HEK293 (cell line): ENCODE measurements around the gene SLCO4A1.

Experiments used
- ZNF211 ChIP-seq: fragments of 450-650 bp; formaldehyde crosslinking; IDR thresholded peaks from 2 replicates; pipeline ENCODE4 v1.5.1; 2016; ENCODE audit warnings: low read depth, missing biosample characterization, missing genetic modification characterization
- ZNF274 ChIP-seq, 2 experiments: fragments of 200-500 bp in 1 of 2; fragments of 450-650 bp in 1 of 2; sonication (Bioruptor generic) in 1 of 2; formaldehyde crosslinking in 1 of 2; IDR thresholded peaks; 2 replicates each; pipeline versions ENCODE4 v1.5.1 to v1.6.1; 2014 to 2016; ENCODE audit warnings: borderline replicate concordance in 1 of 2, inconsistent platforms in 1 of 2, low read length in 1 of 2, missing biosample characterization in 1 of 2, missing genetic modification characterization in 1 of 2
- ZNF571 ChIP-seq: fragments of 450-650 bp; formaldehyde crosslinking; IDR thresholded peaks from 2 replicates; pipeline ENCODE4 v1.5.0; 2017; ENCODE audit warnings: missing biosample characterization, missing genetic modification characterization
- ZNF792 ChIP-seq: fragments of 450-650 bp; formaldehyde crosslinking; IDR thresholded peaks from 2 replicates; pipeline ENCODE4 v1.5.1; 2016; ENCODE audit warnings: missing biosample characterization, missing genetic modification characterization
- TF ChIP-seq, protein P1 (sequence below): fragments of 450-650 bp; formaldehyde crosslinking; IDR thresholded peaks from 2 replicates; pipeline ENCODE4 v1.5.1; 2016; ENCODE audit warnings: missing biosample characterization, missing genetic modification characterization
- TF ChIP-seq, protein P2 (sequence below): fragments of 450-650 bp; formaldehyde crosslinking; IDR thresholded peaks from 2 replicates; pipeline ENCODE4; 2016; ENCODE audit warnings: missing biosample characterization, missing genetic modification characterization
- TF ChIP-seq, protein P3 (sequence below): fragments of 450-650 bp; formaldehyde crosslinking; IDR thresholded peaks from 2 replicates; pipeline ENCODE4 v1.5.1; 2016; ENCODE audit warnings: missing biosample characterization, missing genetic modification characterization
- TF ChIP-seq, protein P4 (sequence below): fragments of 450-650 bp; formaldehyde crosslinking; IDR thresholded peaks from 2 replicates; pipeline ENCODE4 v1.5.1; 2016; ENCODE audit warnings: missing biosample characterization, missing genetic modification characterization
- TF ChIP-seq, protein P5 (sequence below): fragments of 450-650 bp; formaldehyde crosslinking; IDR thresholded peaks from 2 replicates; pipeline ENCODE4 v1.5.1; 2016; ENCODE audit warnings: missing biosample characterization, missing genetic modification characterization
- TF ChIP-seq, protein P6 (sequence below): fragments of 450-650 bp; formaldehyde crosslinking; IDR thresholded peaks from 2 replicates; pipeline ENCODE4 v1.5.1; 2016; ENCODE audit warnings: missing biosample characterization, missing genetic modification characterization

DNA sequence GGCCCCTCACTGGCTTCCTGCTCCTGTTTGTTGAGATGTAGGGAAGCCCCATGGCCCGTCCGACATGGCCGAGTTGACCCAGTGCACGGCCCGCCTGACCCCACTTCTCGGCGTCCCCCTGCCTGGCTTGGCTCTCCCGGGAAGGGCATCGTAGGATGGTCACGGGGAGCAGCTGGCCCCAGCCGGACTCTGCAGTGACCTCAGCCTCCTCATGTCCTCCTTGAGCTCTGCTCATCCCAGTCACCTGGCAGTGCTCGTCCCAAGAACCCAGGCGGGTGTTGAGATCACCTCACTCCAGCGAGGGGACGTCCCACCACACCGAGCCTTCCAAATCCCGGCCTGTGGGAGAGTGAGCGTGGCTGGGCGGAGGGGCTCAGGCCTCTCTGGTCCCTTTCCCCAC is 15.7 kb downstream of the SLCO4A1 start:
- TF ChIP-seq, protein P1, sequence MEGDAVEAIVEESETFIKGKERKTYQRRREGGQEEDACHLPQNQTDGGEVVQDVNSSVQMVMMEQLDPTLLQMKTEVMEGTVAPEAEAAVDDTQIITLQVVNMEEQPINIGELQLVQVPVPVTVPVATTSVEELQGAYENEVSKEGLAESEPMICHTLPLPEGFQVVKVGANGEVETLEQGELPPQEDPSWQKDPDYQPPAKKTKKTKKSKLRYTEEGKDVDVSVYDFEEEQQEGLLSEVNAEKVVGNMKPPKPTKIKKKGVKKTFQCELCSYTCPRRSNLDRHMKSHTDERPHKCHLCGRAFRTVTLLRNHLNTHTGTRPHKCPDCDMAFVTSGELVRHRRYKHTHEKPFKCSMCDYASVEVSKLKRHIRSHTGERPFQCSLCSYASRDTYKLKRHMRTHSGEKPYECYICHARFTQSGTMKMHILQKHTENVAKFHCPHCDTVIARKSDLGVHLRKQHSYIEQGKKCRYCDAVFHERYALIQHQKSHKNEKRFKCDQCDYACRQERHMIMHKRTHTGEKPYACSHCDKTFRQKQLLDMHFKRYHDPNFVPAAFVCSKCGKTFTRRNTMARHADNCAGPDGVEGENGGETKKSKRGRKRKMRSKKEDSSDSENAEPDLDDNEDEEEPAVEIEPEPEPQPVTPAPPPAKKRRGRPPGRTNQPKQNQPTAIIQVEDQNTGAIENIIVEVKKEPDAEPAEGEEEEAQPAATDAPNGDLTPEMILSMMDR, result no peak
- TF ChIP-seq, protein P2, sequence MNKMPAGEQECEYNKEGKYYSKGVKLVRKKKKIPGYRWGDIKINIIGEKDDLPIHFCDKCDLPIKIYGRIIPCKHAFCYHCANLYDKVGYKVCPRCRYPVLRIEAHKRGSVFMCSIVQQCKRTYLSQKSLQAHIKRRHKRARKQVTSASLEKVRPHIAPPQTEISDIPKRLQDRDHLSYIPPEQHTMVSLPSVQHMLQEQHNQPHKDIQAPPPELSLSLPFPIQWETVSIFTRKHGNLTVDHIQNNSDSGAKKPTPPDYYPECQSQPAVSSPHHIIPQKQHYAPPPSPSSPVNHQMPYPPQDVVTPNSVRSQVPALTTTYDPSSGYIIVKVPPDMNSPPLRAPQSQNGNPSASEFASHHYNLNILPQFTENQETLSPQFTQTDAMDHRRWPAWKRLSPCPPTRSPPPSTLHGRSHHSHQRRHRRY (tag by site-specific recombination), result no peak
- no peak for TF ChIP-seq ZNF792 (tag by site-specific recombination)
- TF ChIP-seq, protein P3, sequence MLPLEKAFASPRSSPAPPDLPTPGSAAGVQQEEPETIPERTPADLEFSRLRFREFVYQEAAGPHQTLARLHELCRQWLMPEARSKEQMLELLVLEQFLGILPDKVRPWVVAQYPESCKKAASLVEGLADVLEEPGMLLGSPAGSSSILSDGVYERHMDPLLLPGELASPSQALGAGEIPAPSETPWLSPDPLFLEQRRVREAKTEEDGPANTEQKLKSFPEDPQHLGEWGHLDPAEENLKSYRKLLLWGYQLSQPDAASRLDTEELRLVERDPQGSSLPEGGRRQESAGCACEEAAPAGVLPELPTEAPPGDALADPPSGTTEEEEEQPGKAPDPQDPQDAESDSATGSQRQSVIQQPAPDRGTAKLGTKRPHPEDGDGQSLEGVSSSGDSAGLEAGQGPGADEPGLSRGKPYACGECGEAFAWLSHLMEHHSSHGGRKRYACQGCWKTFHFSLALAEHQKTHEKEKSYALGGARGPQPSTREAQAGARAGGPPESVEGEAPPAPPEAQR (tag by site-specific recombination), result no peak
- no peak for TF ChIP-seq ZNF211 (tag by site-specific recombination)
- TF ChIP-seq, protein P4, sequence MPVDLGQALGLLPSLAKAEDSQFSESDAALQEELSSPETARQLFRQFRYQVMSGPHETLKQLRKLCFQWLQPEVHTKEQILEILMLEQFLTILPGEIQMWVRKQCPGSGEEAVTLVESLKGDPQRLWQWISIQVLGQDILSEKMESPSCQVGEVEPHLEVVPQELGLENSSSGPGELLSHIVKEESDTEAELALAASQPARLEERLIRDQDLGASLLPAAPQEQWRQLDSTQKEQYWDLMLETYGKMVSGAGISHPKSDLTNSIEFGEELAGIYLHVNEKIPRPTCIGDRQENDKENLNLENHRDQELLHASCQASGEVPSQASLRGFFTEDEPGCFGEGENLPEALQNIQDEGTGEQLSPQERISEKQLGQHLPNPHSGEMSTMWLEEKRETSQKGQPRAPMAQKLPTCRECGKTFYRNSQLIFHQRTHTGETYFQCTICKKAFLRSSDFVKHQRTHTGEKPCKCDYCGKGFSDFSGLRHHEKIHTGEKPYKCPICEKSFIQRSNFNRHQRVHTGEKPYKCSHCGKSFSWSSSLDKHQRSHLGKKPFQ (tag by site-specific recombination), result no peak
- TF ChIP-seq ZNF571 (tag by site-specific recombination), result no peak
- TF ChIP-seq, protein P5, sequence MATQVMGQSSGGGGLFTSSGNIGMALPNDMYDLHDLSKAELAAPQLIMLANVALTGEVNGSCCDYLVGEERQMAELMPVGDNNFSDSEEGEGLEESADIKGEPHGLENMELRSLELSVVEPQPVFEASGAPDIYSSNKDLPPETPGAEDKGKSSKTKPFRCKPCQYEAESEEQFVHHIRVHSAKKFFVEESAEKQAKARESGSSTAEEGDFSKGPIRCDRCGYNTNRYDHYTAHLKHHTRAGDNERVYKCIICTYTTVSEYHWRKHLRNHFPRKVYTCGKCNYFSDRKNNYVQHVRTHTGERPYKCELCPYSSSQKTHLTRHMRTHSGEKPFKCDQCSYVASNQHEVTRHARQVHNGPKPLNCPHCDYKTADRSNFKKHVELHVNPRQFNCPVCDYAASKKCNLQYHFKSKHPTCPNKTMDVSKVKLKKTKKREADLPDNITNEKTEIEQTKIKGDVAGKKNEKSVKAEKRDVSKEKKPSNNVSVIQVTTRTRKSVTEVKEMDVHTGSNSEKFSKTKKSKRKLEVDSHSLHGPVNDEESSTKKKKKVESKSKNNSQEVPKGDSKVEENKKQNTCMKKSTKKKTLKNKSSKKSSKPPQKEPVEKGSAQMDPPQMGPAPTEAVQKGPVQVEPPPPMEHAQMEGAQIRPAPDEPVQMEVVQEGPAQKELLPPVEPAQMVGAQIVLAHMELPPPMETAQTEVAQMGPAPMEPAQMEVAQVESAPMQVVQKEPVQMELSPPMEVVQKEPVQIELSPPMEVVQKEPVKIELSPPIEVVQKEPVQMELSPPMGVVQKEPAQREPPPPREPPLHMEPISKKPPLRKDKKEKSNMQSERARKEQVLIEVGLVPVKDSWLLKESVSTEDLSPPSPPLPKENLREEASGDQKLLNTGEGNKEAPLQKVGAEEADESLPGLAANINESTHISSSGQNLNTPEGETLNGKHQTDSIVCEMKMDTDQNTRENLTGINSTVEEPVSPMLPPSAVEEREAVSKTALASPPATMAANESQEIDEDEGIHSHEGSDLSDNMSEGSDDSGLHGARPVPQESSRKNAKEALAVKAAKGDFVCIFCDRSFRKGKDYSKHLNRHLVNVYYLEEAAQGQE (tag by site-specific recombination), result no peak
- TF ChIP-seq, protein P6, sequence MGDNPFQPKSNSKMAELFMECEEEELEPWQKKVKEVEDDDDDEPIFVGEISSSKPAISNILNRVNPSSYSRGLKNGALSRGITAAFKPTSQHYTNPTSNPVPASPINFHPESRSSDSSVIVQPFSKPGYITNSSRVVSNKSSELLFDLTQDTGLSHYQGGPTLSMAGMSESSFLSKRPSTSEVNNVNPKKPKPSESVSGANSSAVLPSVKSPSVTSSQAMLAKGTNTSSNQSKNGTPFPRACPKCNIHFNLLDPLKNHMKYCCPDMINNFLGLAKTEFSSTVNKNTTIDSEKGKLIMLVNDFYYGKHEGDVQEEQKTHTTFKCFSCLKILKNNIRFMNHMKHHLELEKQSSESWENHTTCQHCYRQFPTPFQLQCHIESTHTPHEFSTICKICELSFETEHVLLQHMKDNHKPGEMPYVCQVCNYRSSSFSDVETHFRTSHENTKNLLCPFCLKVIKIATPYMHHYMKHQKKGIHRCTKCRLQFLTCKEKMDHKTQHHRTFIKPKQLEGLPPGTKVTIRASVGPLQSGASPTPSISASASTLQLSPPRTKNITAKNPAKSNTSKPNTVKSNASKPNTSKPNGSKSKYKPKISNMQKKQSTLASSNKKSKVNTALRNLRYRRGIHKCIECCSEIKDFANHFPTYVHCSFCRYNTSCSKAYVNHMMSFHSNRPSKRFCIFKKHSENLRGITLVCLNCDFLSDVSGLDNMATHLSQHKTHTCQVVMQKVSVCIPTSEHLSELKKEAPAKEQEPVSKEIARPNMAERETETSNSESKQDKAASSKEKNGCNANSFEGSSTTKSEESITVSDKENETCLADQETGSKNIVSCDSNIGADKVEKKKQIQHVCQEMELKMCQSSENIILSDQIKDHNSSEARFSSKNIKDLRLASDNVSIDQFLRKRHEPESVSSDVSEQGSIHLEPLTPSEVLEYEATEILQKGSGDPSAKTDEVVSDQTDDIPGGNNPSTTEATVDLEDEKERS, result no peak
- TF ChIP-seq ZNF274 (IDR thresholded peaks at IDR 0.05; ENCODE audit: low read length), result no peak
- no peak for TF ChIP-seq ZNF274 (tag by site-specific recombination; IDR thresholded peaks at IDR 0.05; ENCODE audit: borderline replicate concordance)
